Omental fat pad (tissue), 4 donors: ENCODE data around the gene YIPF2. TPM values are rescaled to one million over a fixed set of nuclear protein-coding genes. Genes with fewer than 3 reads are reported as not detected.
"Not testable (repeated sequence)": the region's sequence is repeated elsewhere in the genome, so short reads cannot be mapped to it uniquely, and the experiment has no call there.

ENCODE experiments used
- ATAC-seq: fragments of 150-250 bp; one replicate; pipeline ENCODE4 v1.9.1; 2016; ENCODE audit warnings: mild to moderate bottlenecking, moderate library complexity; ENCODE audit not compliant: low FRiP score
- DNase-seq: peaks from one replicate; pipeline ENCODE4 v3.0.0-alpha.2; 2019; ENCODE audit warnings: low spot score
- total RNA-seq, 4 donors: library from RNA; depleted of rRNA; stranded (reverse); fragments of >200 nt; gene quantifications; one replicate each; pipeline ENCODE4 v1.1.0, GENCODE V29; 2016
- TF ChIP-seq, protein P1 (sequence below), 3 donors: fragments of 450-650 bp; IDR thresholded peaks; one replicate each; pipeline ENCODE4 v1.5.1; 2016 to 2017; ENCODE audit warnings: antibody characterized with exemption in 3 of 3, mild to moderate bottlenecking in 3 of 3, moderate library complexity in 2 of 3

YIPF2 gene
- total RNA-seq, 4 donors from 2014 or later = 31.0 to 52.4 (median 39.1) TPM

DNA sequence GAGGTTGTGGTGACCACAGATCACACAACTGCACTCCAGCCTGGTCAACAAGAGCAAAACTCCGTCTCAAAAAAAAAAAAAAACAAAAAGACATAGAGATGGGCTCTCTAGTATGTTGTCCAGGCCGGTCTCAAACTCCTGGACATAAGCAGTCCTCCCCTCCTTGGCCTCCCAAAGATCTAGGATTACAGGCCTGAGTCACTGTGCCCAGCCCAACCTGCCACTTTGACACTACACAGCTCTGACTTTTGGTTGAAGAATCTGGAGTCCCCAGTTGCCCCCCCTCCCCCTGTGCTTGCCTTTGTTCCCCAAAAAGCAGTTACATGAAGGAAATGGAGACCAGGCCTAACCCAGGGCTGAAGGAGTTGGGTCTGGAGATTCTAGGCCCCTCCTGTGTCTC is 44.2 kb downstream of the YIPF2 start:
- no peak for DNase-seq
- ATAC-seq = no peak
- TF ChIP-seq, protein P1, sequence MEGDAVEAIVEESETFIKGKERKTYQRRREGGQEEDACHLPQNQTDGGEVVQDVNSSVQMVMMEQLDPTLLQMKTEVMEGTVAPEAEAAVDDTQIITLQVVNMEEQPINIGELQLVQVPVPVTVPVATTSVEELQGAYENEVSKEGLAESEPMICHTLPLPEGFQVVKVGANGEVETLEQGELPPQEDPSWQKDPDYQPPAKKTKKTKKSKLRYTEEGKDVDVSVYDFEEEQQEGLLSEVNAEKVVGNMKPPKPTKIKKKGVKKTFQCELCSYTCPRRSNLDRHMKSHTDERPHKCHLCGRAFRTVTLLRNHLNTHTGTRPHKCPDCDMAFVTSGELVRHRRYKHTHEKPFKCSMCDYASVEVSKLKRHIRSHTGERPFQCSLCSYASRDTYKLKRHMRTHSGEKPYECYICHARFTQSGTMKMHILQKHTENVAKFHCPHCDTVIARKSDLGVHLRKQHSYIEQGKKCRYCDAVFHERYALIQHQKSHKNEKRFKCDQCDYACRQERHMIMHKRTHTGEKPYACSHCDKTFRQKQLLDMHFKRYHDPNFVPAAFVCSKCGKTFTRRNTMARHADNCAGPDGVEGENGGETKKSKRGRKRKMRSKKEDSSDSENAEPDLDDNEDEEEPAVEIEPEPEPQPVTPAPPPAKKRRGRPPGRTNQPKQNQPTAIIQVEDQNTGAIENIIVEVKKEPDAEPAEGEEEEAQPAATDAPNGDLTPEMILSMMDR (IDR thresholded peaks at IDR 0.05) = no peak

DNA sequence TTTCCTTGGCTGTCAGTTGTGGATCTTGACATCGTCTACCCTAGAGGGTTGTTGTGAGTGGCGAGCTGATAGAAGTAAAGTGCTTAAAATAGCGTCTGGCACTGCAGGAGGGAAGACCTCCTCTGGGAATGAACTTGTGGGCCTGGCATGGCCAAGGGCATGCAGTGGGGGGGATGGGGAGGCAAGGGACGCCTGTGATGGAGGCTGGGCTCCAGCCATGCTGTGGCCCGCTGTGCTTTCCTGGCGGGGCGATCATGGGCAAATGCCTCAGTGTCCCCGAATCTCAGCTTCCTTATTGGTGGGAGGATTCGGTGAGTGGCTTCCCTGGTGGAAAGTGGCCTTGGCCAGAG is 46.4 kb downstream of the YIPF2 start:
- DNase-seq (no peak), ATAC-seq (no peak)
- TF ChIP-seq, protein P1 (IDR thresholded peaks at IDR 0.05) = no peak

DNA sequence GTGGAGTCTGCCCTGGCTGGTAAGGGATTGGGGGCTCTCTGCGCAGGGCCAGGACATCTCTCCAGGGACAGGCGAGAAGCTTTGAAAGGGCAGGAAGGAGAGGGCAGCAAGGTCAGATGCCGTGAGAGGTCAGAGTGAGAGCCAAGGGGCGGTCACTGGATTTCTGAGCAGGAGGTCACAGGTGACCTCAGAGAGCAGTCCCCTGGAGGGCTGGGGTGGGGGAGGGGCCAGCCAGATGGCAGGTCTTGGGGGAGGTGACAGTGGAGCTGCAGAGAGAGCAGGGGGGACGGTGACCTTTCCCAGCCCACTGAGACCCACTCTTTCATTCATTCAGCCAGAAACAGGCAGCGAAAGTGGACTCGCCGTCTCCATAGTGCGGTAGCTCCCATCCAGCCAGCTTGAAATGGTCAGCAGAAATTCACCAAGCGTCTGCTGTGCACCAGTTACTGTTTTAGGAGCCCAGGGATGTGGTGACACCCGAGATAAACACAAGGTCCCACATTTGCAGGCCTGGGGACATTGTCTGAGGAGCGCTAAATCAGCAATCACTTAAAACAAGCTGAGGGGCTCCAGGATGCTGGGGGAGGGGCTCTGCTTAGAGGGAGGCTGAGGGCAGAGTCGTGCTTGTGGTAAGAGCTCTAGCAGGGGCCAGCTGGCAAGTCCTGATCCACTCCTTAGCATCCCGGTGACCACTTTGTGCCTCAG is 46.9 kb downstream of the YIPF2 start:
- TF ChIP-seq, protein P1 (IDR thresholded peaks at IDR 0.05) = no peak
- ATAC-seq = no peak
- no peak for DNase-seq

DNA sequence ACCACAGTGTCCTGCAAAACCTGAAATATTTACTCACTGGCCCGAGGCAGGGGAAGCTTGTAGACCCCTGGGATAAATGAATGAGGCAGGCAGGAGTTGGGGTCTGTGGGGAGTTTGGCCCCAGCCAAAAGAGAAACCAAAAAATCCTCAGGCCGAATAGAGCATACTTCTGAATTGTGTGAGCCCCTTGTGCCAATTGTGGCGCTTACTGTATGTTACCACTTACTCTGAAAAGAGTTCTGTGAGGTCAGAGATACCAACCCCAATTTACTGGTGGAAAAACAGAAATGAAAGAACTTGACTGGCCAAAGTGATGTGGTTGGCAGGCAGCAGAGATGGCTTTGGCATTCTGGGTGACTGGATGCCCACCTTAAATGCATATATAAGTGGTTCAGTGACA is 50.2 kb downstream of the YIPF2 start:
- TF ChIP-seq, protein P1 (IDR thresholded peaks at IDR 0.05) = no peak
- ATAC-seq = no peak
- no peak for DNase-seq

DNA sequence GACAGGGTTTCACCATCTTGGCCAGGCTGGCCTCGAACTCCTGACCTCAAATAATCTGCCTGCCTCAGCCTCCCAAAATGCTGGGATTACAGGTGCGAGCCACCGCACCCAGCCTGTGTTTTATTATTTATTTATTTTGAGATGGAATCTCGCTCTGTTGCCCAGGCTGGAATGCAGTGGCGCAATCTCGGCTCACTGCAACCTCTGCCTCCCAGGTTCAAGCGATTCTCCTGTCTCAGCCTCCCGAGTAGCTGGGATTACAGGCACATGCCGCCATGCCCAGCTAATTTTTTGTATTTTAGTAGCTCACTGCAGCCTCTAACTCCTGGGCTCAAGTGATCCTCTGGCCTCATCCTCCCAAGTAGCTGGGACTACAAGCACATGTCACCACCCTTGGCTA is 50.8 kb downstream of the YIPF2 start:
- ATAC-seq, DNase-seq: not testable (repeated sequence)

DNA sequence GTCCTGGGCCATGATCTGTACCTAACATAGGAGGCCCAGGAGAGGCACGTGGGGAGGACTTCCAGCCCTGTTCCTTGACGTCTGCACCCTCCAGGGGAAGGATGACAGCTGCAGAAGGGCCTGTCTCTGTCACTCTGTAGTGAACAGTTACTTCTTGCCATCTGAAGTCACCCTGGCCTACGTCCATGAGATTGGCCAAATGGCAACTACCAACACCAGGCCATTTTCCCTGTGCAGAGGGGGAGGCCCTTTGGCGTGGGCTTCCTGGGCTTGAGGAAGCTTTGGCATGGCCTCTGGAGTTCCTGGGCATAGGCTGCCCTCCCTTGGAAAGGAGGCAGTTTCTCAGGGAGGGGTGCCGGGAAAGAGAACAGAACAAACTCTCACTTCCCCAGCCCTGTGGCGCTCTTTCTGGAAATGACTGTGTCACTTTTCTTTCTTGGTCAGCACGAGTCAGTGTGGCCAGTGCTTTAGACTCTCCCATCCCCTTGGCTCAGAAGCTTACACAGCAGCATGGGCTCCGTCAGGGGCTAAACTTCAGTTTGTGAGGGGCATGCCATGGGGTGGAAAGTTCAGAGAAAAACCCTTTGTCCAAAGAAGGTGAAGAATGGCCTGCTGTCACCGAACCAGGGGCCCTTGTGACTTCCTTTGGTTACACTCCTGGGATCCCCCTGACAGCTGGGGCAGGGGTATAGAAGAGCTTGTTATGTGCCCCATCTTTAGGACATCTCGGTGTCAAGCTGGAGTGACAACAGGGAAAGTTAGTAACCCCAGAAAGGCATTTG is 51.8 kb downstream of the YIPF2 start:
- TF ChIP-seq, protein P1 (IDR thresholded peaks at IDR 0.05) = no peak
- ATAC-seq (no peak), DNase-seq (no peak)

DNA sequence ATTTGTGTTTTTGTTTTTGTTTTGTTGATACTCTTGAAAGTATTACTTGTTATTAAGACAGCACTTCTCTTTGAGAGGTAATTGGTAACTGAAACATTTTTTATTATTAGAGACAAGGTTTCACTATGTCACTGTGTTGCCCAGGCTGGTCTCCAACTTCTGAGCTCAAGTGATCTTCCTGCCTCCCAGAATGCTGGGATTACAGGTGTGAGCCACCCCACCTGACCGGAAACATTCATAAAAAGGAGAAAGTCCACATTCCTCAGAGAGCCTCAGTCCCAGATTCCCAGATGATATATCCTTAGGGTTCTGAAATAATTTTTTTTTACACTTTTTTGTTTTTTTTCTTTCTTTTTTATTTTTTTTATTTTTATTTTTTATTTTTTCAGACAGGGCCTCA is 54.4 kb downstream of the YIPF2 start:
- TF ChIP-seq, protein P1 (IDR thresholded peaks at IDR 0.05) = no peak
- ATAC-seq (no peak), DNase-seq (no peak)
